Neural cell (in vitro differentiated cells): Measurements from ENCODE around the gene ARL15.

Experiments used
- CTCF ChIP-seq: fragments of 450-650 bp; IDR thresholded peaks from 2 replicates; pipeline ENCODE4 v1.5.1; 2014; ENCODE audit warnings: antibody characterized with exemption, mild to moderate bottlenecking, moderate library complexity; ENCODE audit not compliant: poor library complexity, severe bottlenecking
- EP300 ChIP-seq: fragments of 450-650 bp; conservative IDR thresholded peaks from 2 replicates; pipeline ENCODE4 v1.6.1; 2014; ENCODE audit warnings: antibody characterized with exemption, mild to moderate bottlenecking, moderate library complexity; ENCODE audit not compliant: poor library complexity, severe bottlenecking
- EZH2 ChIP-seq: fragments of 200-600, 300-800 bp; shearing (Covaris generic), sonication (generic); IDR thresholded peaks from 2 replicates; pipeline ENCODE4 v1.6.1; 2014; ENCODE audit warnings: antibody characterized with exemption, low read length, borderline replicate concordance, mild to moderate bottlenecking; ENCODE audit not compliant: insufficient read depth, poor library complexity, severe bottlenecking
- MXI1 ChIP-seq: fragments of 450-650 bp; conservative IDR thresholded peaks from 2 replicates; pipeline ENCODE4 v1.6.1; 2014; ENCODE audit warnings: antibody characterized with exemption, mild to moderate bottlenecking; ENCODE audit not compliant: poor library complexity, severe bottlenecking
- POLR2AphosphoS5 ChIP-seq: IDR thresholded peaks from 2 replicates; pipeline ENCODE4 v1.6.1; 2012
- RAD21 ChIP-seq: fragments of 450-650 bp; conservative IDR thresholded peaks from 2 replicates; pipeline ENCODE4 v1.6.1; 2014; ENCODE audit warnings: antibody characterized with exemption, mild to moderate bottlenecking, moderate library complexity
- REST ChIP-seq: IDR thresholded peaks from 2 replicates; pipeline ENCODE4 v1.6.1; 2012; ENCODE audit warnings: borderline replicate concordance
- SMC3 ChIP-seq: fragments of 450-650 bp; conservative IDR thresholded peaks from 2 replicates; pipeline ENCODE4 v1.6.1; 2014; ENCODE audit warnings: antibody characterized with exemption, mild to moderate bottlenecking, moderate library complexity; ENCODE audit not compliant: poor library complexity
- TAF1 ChIP-seq: IDR thresholded peaks from 2 replicates; pipeline ENCODE4 v1.6.1; 2012; ENCODE audit warnings: low read depth

GRCh38 chr5:54018438-54018837 is 291.9 kb downstream of the ARL15 start:
- TF ChIP-seq CTCF (no peak), EZH2 (no peak), REST (no peak), EP300 (no peak), RAD21 (no peak), POLR2AphosphoS5 (no peak), TAF1 (no peak), SMC3 (no peak), MXI1 (no peak)
